ENCODE measurements around the gene ATRNL1.
"Not testable (repeated sequence)": the region's sequence is repeated elsewhere in the genome, so short reads cannot be mapped to it uniquely, and the experiment has no call there.

Gene ATRNL1

GRCh38 chr10:115774721-115775120, 681.6 kb downstream of the ATRNL1 start:
- DNase-seq, result no peak

DNA sequence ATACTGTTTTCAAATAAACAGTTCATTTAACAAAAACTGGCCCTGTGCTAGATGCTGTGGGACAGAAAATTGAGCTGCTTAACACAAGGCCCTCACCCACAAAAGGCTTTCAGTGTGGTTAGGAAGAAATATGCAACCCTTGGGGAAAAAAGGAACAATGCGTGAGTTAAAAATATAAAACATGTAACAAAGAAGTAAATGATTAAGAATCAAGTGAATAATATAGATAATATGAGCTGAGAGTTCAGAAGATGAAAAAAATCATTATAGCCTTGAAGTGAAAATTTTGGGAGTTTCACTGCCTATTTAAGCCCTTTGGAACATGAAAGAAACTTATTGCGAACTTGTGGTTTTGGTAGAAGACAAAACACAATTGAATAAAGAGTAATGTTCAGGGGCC, 684.5 kb downstream of the ATRNL1 start:
- DNase-seq, result no peak

- DNase-seq, result no peak
These were observed 697.1 kb downstream of the ATRNL1 start for GRCh38 chr10:115790220-115790619.

DNA sequence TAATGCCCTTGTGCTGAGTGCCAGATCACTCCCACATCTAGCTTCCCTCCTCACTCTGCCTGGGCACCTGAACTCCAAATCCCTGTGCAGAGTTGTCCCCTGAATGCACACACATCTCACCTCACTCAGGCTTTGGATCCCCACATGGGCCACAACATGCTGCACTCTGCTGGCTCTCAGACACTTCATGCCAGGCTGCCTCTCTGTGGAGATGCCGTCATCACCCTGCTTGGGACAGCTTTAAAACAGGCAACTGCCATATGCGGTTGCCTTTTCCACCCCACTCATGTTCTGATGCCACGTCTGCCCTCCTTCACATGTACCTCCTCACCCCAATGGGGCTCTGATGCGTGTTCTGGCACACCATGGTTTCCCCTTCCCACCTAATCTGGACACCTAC, 702.8 kb downstream of the ATRNL1 start:
- no peak for DNase-seq

DNA sequence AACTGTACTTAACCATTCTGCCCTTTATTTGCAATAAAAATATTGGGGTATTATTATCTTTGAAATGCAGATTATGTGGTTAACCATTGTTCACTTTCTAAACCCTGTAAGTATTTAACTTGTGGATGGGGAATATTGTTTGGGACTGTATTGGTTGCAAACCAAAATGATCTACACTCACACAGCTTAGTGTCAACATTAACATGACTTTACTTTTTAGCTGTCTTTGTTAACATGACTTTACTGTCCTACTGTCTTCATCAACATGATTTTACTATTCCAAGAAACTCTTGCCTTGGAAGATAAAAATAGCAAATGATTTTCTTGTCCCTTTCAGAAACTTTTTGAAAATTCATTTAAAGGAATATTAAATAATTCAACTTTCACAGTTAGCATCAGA, 708.3 kb downstream of the ATRNL1 start:
- DNase-seq, result no peak

GRCh38 chr10:115801992-115802391, 708.8 kb downstream of the ATRNL1 start:
- DNase-seq, result no peak

- DNase-seq, result no peak
These were observed 709.7 kb downstream of the ATRNL1 start for GRCh38 chr10:115802911-115803310.

DNA sequence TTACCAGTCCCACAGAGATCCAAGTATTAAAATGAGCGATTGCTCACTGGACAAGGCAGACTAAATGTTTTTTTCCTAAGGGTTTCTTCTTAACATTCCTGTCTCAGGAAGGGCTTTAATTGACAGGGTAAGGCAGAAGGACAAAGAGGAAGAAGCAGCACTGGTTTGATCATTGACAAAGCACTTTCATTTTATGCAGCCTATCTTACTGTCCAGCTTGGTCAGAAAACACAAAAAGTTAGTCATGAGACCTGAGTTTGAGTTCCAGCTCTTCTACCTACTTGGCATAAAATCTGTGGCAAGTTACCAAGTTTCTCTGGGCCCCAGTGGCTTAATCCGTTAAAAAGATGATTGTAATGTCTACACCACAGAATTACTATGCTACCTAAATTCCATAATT, 721.4 kb downstream of the ATRNL1 start:
- DNase-seq, result no peak

DNA sequence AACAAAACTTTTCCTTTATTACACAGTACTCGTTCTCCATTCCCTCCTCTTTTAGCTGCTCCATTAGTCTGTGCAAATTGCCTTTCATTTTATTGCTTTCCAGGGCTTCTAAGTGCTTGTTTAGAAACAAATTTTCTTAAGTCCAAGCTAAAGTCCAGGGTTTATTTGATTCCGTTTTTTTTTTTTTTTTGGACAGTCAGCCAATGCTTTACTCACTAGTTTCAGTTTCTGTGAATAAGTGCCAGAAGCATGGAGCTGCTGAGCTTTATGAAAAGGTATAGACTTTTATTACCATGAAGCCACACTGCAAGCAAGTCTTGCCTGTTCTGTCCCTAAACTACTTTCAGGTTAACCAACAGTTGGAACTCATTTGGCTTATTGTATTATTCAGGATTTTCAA, 724.8 kb downstream of the ATRNL1 start:
- DNase-seq, result no peak

DNA sequence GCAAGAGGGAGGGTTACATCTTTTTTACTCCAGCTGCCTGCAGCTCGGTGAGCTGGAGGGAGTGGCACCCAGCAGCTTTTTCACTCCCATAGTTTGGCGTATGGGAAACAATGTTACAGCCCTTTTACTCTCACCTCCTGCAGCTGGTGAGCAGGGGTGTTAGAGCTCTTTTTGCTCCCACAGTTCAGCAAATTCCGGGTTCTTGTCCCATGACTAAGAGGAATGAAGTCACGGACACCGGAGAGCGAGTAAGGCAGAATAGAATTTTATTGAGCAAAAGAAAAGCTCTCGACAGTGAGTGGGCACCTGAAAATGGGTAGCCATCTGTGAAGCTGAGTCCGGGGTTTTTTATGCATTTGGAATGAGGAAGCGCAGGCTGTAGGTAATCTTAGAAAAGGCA, 733.2 kb downstream of the ATRNL1 start:
- DNase-seq, result no peak

GRCh38 chr10:115827231-115828009, 734.3 kb downstream of the ATRNL1 start:
- no peak for DNase-seq

- DNase-seq, result not testable (repeated sequence)
These were observed 735.0 kb downstream of the ATRNL1 start for GRCh38 chr10:115828182-115828581.

- DNase-seq, result no peak
These were observed 736.5 kb downstream of the ATRNL1 start for GRCh38 chr10:115829521-115830205.

- no peak for DNase-seq
These were observed 737.3 kb downstream of the ATRNL1 start for GRCh38 chr10:115830265-115830970.

- DNase-seq, result no peak
These were observed 737.9 kb downstream of the ATRNL1 start for GRCh38 chr10:115831016-115831415.

DNA sequence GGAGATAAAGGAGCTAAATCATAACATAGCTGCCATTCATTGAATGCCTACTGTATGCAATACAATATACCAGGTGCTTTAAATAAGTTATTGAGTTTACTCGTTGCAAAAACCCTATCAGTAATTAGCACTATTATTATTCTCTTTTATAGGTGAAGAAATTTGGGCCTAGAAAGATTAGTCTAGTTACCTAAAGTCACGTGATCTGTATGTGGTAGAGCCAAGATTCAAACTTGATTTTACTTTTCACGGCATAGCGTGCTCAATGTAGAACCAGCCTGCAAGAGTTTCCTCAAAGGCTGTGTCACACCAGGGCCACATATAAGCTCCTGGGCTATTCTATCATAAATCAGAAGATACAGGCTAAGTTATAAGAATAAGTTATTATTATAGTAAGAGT, 740.0 kb downstream of the ATRNL1 start:
- DNase-seq, result no peak

GRCh38 chr10:115844591-115844990, 751.4 kb downstream of the ATRNL1 start:
- no peak for DNase-seq

DNA sequence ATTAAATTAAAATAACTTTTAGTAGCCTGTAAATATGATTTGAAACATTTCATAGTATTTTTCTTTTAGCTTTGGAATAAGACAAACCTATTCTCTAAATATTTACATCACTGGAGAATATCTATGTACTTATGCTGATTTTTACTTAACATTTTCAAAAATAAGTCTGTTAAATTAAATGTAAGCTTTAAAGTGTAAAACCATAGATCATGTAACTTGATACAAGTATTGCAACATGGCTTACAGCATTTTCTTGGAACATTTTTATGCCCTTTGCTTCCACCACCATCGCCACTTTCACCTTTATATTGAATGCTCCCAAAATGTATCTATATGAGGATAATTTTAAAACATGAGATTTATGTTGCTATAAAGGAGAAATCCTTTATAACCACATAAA, 752.8 kb downstream of the ATRNL1 start:
- DNase-seq, result no peak

DNA sequence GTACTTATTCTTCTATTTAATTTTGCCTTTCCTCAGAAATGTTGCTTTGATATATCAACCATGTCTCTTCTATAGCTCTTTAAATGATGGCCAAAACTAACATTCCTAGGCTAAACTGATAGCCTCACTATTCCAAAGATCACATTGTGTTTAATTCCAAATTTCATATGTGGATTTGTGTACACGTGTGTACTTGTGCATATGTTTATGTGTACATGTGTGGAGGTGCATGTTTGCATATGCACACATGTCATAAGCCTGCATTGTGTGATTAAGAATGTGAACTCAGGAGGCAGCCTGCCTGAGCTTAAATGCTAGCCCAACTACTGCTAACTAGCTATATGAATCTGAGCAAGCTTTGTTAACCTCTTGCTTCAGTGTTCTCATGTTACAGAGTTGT, 753.4 kb downstream of the ATRNL1 start:
- no peak for DNase-seq

GRCh38 chr10:115849197-115849596, 756.0 kb downstream of the ATRNL1 start:
- DNase-seq, result no peak

DNA sequence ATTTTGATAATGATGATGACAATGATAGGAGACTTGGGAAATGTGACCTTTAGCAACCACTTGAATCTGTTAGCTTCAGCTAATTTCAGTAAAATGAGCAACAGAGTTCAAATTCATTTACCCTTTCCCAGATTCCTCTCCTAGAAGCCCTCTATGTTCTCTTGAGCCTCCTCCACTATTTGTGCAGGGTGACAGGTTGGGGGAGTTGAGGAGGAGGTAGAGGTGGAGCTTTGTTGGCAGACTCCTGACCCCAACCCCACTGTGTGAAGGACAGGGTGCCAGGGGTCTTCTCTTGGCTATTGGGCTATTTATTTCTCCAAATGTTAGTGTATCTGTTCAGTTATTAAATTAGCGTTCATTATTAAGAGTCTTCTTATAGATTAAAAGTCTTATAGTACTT, 757.5 kb downstream of the ATRNL1 start:
- no peak for DNase-seq

- no peak for DNase-seq
These were observed 758.5 kb downstream of the ATRNL1 start for GRCh38 chr10:115851695-115852094.

DNA sequence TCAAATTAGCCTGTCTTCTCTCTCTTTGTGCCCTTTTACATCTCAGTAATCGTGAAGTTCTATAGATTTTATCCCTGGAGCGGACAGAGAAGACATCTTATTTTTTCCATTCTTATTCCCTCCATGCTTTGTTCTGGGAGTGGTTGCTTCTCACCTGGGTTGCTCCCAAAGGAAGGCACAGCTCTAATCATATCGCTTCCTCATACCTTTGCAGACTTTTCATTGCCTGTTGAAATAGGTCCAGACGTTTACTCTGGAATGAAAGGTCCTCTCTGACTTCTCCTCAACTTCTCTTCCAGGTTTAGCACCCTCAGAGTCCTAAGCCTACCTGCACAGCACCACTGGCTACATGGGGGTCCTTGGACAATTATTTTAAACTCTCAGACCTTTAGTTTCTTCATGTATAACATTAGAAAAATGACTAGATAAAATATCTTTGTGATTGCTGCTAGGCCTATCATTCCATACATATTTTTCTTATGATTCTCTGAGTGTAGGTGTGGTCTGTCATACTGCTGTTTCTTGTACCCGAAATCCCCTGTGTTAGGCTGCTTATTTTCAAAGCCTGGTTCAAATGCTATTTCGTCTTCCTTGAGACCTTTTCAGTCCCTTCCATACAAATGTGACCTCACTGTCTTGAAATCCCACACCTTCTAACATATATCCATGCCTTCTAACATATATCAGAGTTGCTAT, 761.7 kb downstream of the ATRNL1 start:
- no peak for DNase-seq
